B cell (primary cell): ENCODE measurements around the gene PIP5K1A. TPM values are rescaled to one million over a fixed set of nuclear protein-coding genes. Genes with fewer than 3 reads are reported as not detected.
A peak's percentile ranks its signal among the peaks of the same experiment; 100 is the strongest.

Source experiments
- ATAC-seq: fragments of 200-7000 bp; cut with Tn5 transposase; one replicate; pipeline ENCODE4 v1.10.0; 2021; ENCODE audit warnings: low read depth, mild to moderate bottlenecking, moderate number of reproducible peaks, moderate library complexity
- CTCF ChIA-PET: fragments of 350-600 bp; sonication (Branson Sonifier 250); formaldehyde crosslinking; loops from one replicate; lab custom pipeline; 2021; ENCODE audit warnings: antibody characterized with exemption, inconsistent platforms; lab: Charles Lee
- POLR2A ChIA-PET: fragments of 350-600 bp; sonication (Branson Sonifier 250); formaldehyde crosslinking; loops from one replicate; lab custom pipeline; 2021; ENCODE audit warnings: antibody characterized with exemption; lab: Charles Lee
- DNase-seq: peaks from one replicate; pipeline ENCODE4 v3.0.0; 2013
- H2AFZ ChIP-seq: 2 replicates; pipeline ENCODE4 v1.6.1; 2012; ENCODE audit warnings: mild to moderate bottlenecking, low read depth, low read length; ENCODE audit not compliant: insufficient read depth, poor library complexity, severe bottlenecking
- H3K27ac ChIP-seq, 2 donors: 1 replicate in 1 of 2; 2 replicates in 1 of 2; pipeline ENCODE4 v1.5.1; 2012 to 2013; ENCODE audit warnings: low read length in 2 of 2, mild to moderate bottlenecking in 2 of 2, moderate library complexity in 1 of 2
- H3K27me3 ChIP-seq, 4 experiments: fragments of 200-600 bp in 1 of 4; sonication (generic) in 1 of 4; replicated peaks in 1 of 4; 1 replicate in 2 of 4; 2 replicates in 2 of 4; pipeline versions ENCODE4 v1.6.1 to v1.7.0; 2013 to 2016; ENCODE audit warnings: low read length in 3 of 4, mild to moderate bottlenecking in 2 of 4, mixed read lengths in 1 of 4, moderate library complexity in 1 of 4; ENCODE audit not compliant: insufficient read depth in 4 of 4, control insufficient read depth in 3 of 4; ENCODE audit errors: control extremely low read depth in 1 of 4
- H3K36me3 ChIP-seq, 2 experiments: replicated peaks in 1 of 2; 1 replicate in 1 of 2; 2 replicates in 1 of 2; pipeline versions ENCODE4 v1.6.1 to v1.7.1; 2013; ENCODE audit warnings: low read length in 1 of 2; ENCODE audit not compliant: insufficient read depth in 2 of 2, control insufficient read depth in 1 of 2; ENCODE audit errors: control extremely low read depth in 1 of 2, extremely low read depth in 1 of 2
- H3K4me1 ChIP-seq, 2 donors: fragments of 200-600 bp in 1 of 2; sonication (generic) in 1 of 2; 1 replicate in 1 of 2; 2 replicates in 1 of 2; pipeline versions ENCODE4 v1.5.1 to v1.6.1; 2013 to 2017; ENCODE audit warnings: low read length in 2 of 2; ENCODE audit not compliant: control insufficient read depth in 2 of 2, insufficient read depth in 2 of 2
- H3K4me2 ChIP-seq: replicated peaks from 2 replicates; pipeline ENCODE3; 2012; ENCODE audit warnings: mild to moderate bottlenecking, low read depth, low read length; ENCODE audit not compliant: poor library complexity, severe bottlenecking
- H3K4me3 ChIP-seq, 5 experiments: fragments of 200-600 bp in 1 of 5; sonication (generic) in 1 of 5; 1 replicate in 3 of 5; 2 replicates in 2 of 5; pipeline versions ENCODE4 v1.5.1 to v1.7.0; 2011 to 2016; ENCODE audit warnings: low read length in 4 of 5, mild to moderate bottlenecking in 4 of 5, low read depth in 2 of 5, control low read depth in 1 of 5, moderate library complexity in 1 of 5; ENCODE audit not compliant: insufficient read depth in 1 of 5; ENCODE audit errors: control extremely low read depth in 1 of 5, extremely low read depth in 1 of 5
- H3K79me2 ChIP-seq: fragments of 200-600 bp; sonication (generic); one replicate; pipeline ENCODE4 v1.6.0; 2016; ENCODE audit warnings: low read length; ENCODE audit not compliant: control insufficient read depth, insufficient read depth
- H3K9ac ChIP-seq: fragments of 200-600 bp; sonication (generic); 2 replicates; pipeline ENCODE4 v1.6.1; 2017; ENCODE audit warnings: mild to moderate bottlenecking, low read length, moderate library complexity
- H3K9me3 ChIP-seq, 3 donors: one replicate each; pipeline versions ENCODE4 v1.6.1 to v1.7.1; 2013; ENCODE audit warnings: low read length in 2 of 3; ENCODE audit not compliant: control insufficient read depth in 2 of 3, insufficient read depth in 1 of 3; ENCODE audit errors: control extremely low read depth in 1 of 3
- H4K20me1 ChIP-seq: 2 replicates; pipeline ENCODE4 v1.6.0; 2012; ENCODE audit warnings: mild to moderate bottlenecking, low read length; ENCODE audit not compliant: insufficient read depth, control insufficient read depth, poor library complexity, severe bottlenecking
- H3K27ac Mint-ChIP-seq: one replicate; pipeline ENCODE4 v1.8.0; 2021; ENCODE audit warnings: mixed read lengths
- H3K27me3 Mint-ChIP-seq: one replicate; pipeline ENCODE4 v1.8.0; 2021; ENCODE audit warnings: mixed read lengths
- H3K4me1 Mint-ChIP-seq: one replicate; pipeline ENCODE4 v1.8.0; 2021; ENCODE audit warnings: mixed read lengths
- H3K4me3 Mint-ChIP-seq: one replicate; pipeline ENCODE4 v1.8.0; 2021; ENCODE audit warnings: mixed read lengths
- H3K9me3 Mint-ChIP-seq: one replicate; pipeline ENCODE4 v1.8.0; 2022; ENCODE audit warnings: mixed read lengths; ENCODE audit not compliant: insufficient read depth
- CTCF ChIP-seq: fragments of 200-600 bp; IDR thresholded peaks from one replicate; pipeline ENCODE4 v1.8.0; 2022; ENCODE audit warnings: antibody characterized with exemption, mild to moderate bottlenecking
- EZH2 ChIP-seq: IDR thresholded peaks from 2 replicates; pipeline ENCODE4 v1.6.1; 2012; ENCODE audit warnings: borderline replicate concordance, low read depth, mild to moderate bottlenecking, moderate library complexity, low read length; ENCODE audit not compliant: insufficient read depth, poor library complexity, severe bottlenecking
- WGBS: methylation state at CpG from one replicate; pipeline ENCODE4 v1.1.5; 2013; ENCODE audit warnings: missing lambda C conversion rate; ENCODE audit not compliant: insufficient coverage; 5-methylcytosine and 5-hydroxymethylcytosine counted together
- intact Hi-C: fragments of 100-400 bp; cut with micrococcal nuclease; formaldehyde crosslinking; loops from one replicate; pipeline ENCODE4 v1.10.0; 2022
- polyA plus RNA-seq: library from polyadenylated mRNA; depleted of rRNA; stranded (reverse); fragments of >200 nt; gene quantifications from 2 replicates; pipeline ENCODE4 v1.2.3, GENCODE V29; 2012
- total RNA-seq, 2 donors: library from RNA; stranded (reverse); fragments of 120-200 nt in 1 of 2; gene quantifications; 1 replicate in 1 of 2; 2 replicates in 1 of 2; pipeline versions ENCODE4 v1.2.3 to v1.2.4, GENCODE V29; 2013 to 2022

Gene PIP5K1A
- total and polyA plus RNA-seq, 2 donors (not counting 1 experiment from before 2014, with no cell fraction given): 59.4 to 78.4 TPM

GRCh38 chr1:151284013-151284577 is 85.7 kb downstream of the PIP5K1A start:
- no peak overlapping the region for H2AFZ ChIP-seq
- Mint-ChIP-seq H3K4me1 (peaks cover 40% of the 10 kb centered on the region), H3K27ac (peak overlapping the region; percentile 95), H3K27me3 (no peaks in the 10 kb centered on the region), H3K9me3 (no peaks in the 10 kb centered on the region), H3K4me3 (peak overlapping the region; percentile 98)
- peaks cover 45% of the 10 kb centered on the region for H4K20me1 ChIP-seq
- peaks cover 1 to 36% of the 10 kb centered on the region in 2 experiments for H3K36me3 ChIP-seq
- H3K9ac ChIP-seq: peak overlapping the region; percentile 92
- peak overlapping the region; percentile 95 to 96 for H3K27ac ChIP-seq
- no peaks in the 10 kb centered on the region for H3K9me3 ChIP-seq
- DNase-seq (no peak), ATAC-seq (no peak)
- POLR2A ChIA-PET: interaction anchor here (1.1 to 1.7 kb wide), 3 partner anchors 8 to 43 kb away, joined by 3 to 6 read pairs (median 6); partner anchors contain the start of genes PI4KB and PSMD4
- no peak for TF ChIP-seq EZH2
- peaks cover 16 to 22% of the 10 kb centered on the region in 2 donors for H3K4me1 ChIP-seq
- H3K4me2 ChIP-seq: peak overlapping the region; percentile 90
- peaks cover 64% of the 10 kb centered on the region for H3K79me2 ChIP-seq
- 75% methylated on average over 1 of the region's 2 CpGs for WGBS
- H3K4me3 ChIP-seq: peak overlapping the region in 1 of 5 experiments; percentile 97
- CTCF ChIA-PET: interaction anchor here (1.0 to 1.4 kb wide), 5 partner anchors 12 to 160 kb away, joined by 3 to 6 read pairs (median 5); no protein-coding TSS in a partner anchor
- H3K27me3 ChIP-seq: no peaks in the 10 kb centered on the region
- intact Hi-C loops: loop anchor here (5.0 kb wide), 2 partner anchors 227 to 553 kb away; partner anchors contain the start of genes C2CD4D and CDC42SE1

GRCh38 chr1:151286619-151287340 is 88.4 kb downstream of the PIP5K1A start:
- Histone ChIP-seq H4K20me1 (peaks cover 67% of the 10 kb centered on the region), H3K27me3 (no peaks in the 10 kb centered on the region), H3K9me3 (no peaks in the 10 kb centered on the region), H3K4me2 (no peak overlapping the region), H3K36me3 (peaks cover 1 to 60% of the 10 kb centered on the region in 2 experiments), H3K27ac (no peak overlapping the region), H3K4me1 (peaks cover 11 to 16% of the 10 kb centered on the region in 2 donors), H3K79me2 (peaks cover 70% of the 10 kb centered on the region), H2AFZ (no peak overlapping the region), H3K9ac (no peak overlapping the region), H3K4me3 (no peak overlapping the region)
- Mint-ChIP-seq H3K4me3 (no peak overlapping the region), H3K27me3 (no peaks in the 10 kb centered on the region), H3K9me3 (no peaks in the 10 kb centered on the region), H3K27ac (no peak overlapping the region), H3K4me1 (peaks cover 35% of the 10 kb centered on the region)
- intact Hi-C loops: no loop called here
- ATAC-seq (no peak), DNase-seq (no peak)
- TF ChIP-seq CTCF (no peak), EZH2 (no peak)
- WGBS: 99% methylated on average over 10 of the region's 10 CpGs
- ChIA-PET CTCF (interaction anchor here (1.8 kb wide), 1 partner anchor 54 kb away, joined by 7 read pairs; no protein-coding TSS in a partner anchor), POLR2A (no interaction called here)
